Ovary (tissue), 9 donors: ENCODE results near the gene SEMA3G. TPM values are rescaled to one million over a fixed set of nuclear protein-coding genes. Genes with fewer than 3 reads are reported as not detected.

Experiments used
- DNase-seq, 5 donors: peaks; one replicate each; pipeline ENCODE4 v3.0.0-alpha.2; 2019 to 2020
- H3K27ac ChIP-seq, 2 donors: fragments of 200-600 bp; one replicate each; pipeline versions ENCODE4 v1.5.1 to v1.8.0; 2019 to 2022
- H3K27me3 ChIP-seq: fragments of 200-600 bp; one replicate; pipeline ENCODE4 v1.8.0; 2022
- H3K36me3 ChIP-seq: fragments of 200-600 bp; sonication (generic); one replicate; pipeline ENCODE4 v1.5.1; 2019
- H3K4me1 ChIP-seq: one replicate; pipeline ENCODE4 v1.8.1; 2013; ENCODE audit warnings: mild to moderate bottlenecking, moderate library complexity; ENCODE audit not compliant: insufficient read depth
- H3K4me3 ChIP-seq: fragments of 200-600 bp; sonication (generic); one replicate; pipeline ENCODE4 v1.5.1; 2017
- H3K9me3 ChIP-seq, 2 donors: fragments of 200-600 bp in 1 of 2; sonication (generic) in 1 of 2; one replicate each; pipeline versions ENCODE4 v1.5.1 to v1.8.1; 2013 to 2019; ENCODE audit warnings: mild to moderate bottlenecking in 1 of 2, moderate library complexity in 1 of 2
- EP300 ChIP-seq: sonication (generic); formaldehyde crosslinking; IDR thresholded peaks from one replicate; pipeline ENCODE4 v1.6.1; 2017; ENCODE audit warnings: antibody characterized with exemption
- POLR2A ChIP-seq: fragments of 450-650 bp; IDR thresholded peaks from one replicate; pipeline ENCODE4 v1.6.1; 2017; ENCODE audit warnings: antibody characterized with exemption, mild to moderate bottlenecking, moderate library complexity
- WGBS, 3 donors: extraction: QIAGEN DNeasy Blood & Tissue Kit in 1 of 3; methylation state at CpG; one replicate each; pipeline versions ENCODE4 v1.1.5 to v1.1.7; 2013 to 2017; 5-methylcytosine and 5-hydroxymethylcytosine counted together
- intact Hi-C, 4 donors: fragments of 100-400 bp; cut with DNase I; formaldehyde crosslinking; loops; one replicate each; pipeline versions ENCODE4 v1.11.0 to v1.15.1; 2022 to 2023
- polyA plus RNA-seq, 2 donors: library from polyadenylated mRNA; stranded (reverse); fragments of 200-250 nt in 1 of 2; fragments of 350-450 nt in 1 of 2; fragmentation: Illumina TruSeq in 1 of 2; extraction: RNeasy Lipid Tissue Mini Kit (QIAGEN cat#74804) in 1 of 2; gene quantifications; one replicate each; pipeline ENCODE4 v1.2.3, GENCODE V29; 2013 to 2014
- total RNA-seq, 7 donors: library from RNA; depleted of rRNA in 2 of 7; stranded (reverse); fragments of >200 nt in 2 of 7; fragmentation: NEBNext Ultra II Directional in 3 of 7; extraction: Animal tissue kit (Norgen Biotek cat#: 25700) in 3 of 7; gene quantifications; one replicate each; pipeline versions ENCODE4 v1.1.0 to v1.2.4, GENCODE V29; 2016 to 2023
- TF ChIP-seq, protein P1 (sequence below), 3 donors: fragments of 450-650 bp in 2 of 3; fragments of 200-600 bp in 1 of 3; IDR thresholded peaks; one replicate each; pipeline versions ENCODE4 v1.5.1 to v1.8.0; 2016 to 2022; ENCODE audit warnings: antibody characterized with exemption in 3 of 3, mild to moderate bottlenecking in 1 of 3
- donor health status: DM: no; HTN: no; CAD: no; lungs with moderate emphysema.
- donor health status: DM: no; HTN: no; CAD: no.
- donor health status: Bipolar disorder and iron deficiency.
- donor health status: DM: yes; HTN: yes; CAD: no.
- donor health status: DM: no; HTN: no; CAD: no.
- donor health status: DM: yes; HTN: yes; CAD: no.

Gene SEMA3G
- total and polyA plus RNA-seq, 9 donors: 1.5 to 12.3 (median 4.6) TPM

DNA sequence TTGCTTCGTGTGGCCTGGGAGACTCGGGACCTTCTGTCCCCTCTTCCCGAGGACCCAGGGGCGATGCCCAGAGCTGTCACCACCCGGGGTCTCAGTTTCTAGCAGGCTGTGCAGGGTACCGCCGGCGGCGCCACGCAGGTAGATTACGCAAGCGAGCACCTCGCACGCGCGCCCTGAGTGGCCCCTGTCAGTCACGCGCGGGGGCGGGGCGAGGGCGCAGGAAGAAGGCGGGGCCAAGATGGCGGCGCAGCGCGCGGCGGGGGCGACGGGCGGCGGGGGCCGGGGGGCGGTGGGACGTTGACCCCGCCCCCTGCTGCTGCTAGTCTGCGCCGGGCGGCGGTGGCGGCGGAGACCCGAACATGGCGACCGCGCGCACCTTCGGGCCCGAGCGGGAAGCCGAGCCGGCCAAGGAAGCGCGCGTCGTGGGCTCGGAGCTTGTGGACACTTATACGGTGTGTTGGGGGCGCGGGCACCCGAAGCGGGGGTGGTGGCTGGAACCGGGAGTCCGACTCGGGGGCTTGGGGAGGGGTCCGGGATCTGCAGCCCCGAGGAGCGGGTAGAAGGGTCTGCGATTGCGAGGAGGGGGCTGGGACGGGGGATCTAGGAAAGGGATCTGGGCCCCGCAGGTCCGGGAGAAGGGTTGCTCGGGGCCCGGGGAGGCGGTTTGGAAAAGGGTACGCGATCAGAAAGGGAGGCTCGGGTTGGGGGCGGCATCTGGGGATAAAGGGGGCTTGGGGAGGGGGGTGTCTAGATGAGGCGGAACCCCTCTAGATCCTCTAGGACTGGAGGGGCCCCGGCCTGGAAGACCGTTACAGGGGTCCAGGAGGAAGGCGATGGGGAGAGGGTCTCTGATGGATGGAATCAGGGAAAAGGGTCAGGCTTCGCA lies 10.6 kb upstream of the SEMA3G start, which contains the start of gene NISCH:
TSS of gene NISCH (plus strand) at position 322 of the 886 bp plus-strand sequence. CDS start at position 360, 38 bp downstream.
- peaks cover 11% of the 10 kb centered on the region for H3K4me1 ChIP-seq
- H3K9me3 ChIP-seq: no peaks in the 10 kb centered on the region
- peak; percentile 79 to 91 (median 89) for DNase-seq
- peak within 1 kb of the TSS; percentile 75 for H3K4me3 ChIP-seq
- intact Hi-C loops: no loop called here
- TF ChIP-seq, protein P1, sequence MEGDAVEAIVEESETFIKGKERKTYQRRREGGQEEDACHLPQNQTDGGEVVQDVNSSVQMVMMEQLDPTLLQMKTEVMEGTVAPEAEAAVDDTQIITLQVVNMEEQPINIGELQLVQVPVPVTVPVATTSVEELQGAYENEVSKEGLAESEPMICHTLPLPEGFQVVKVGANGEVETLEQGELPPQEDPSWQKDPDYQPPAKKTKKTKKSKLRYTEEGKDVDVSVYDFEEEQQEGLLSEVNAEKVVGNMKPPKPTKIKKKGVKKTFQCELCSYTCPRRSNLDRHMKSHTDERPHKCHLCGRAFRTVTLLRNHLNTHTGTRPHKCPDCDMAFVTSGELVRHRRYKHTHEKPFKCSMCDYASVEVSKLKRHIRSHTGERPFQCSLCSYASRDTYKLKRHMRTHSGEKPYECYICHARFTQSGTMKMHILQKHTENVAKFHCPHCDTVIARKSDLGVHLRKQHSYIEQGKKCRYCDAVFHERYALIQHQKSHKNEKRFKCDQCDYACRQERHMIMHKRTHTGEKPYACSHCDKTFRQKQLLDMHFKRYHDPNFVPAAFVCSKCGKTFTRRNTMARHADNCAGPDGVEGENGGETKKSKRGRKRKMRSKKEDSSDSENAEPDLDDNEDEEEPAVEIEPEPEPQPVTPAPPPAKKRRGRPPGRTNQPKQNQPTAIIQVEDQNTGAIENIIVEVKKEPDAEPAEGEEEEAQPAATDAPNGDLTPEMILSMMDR (IDR thresholded peaks at IDR 0.05): no peak
- TF ChIP-seq POLR2A (peak; percentile 24), EP300 (no peak)
- no peaks in the 10 kb centered on the region for H3K27me3 ChIP-seq
- H3K36me3 ChIP-seq: no peaks in the 10 kb centered on the region
- H3K27ac ChIP-seq: peak within 1 kb of the TSS; percentile 87 to 88
- WGBS, 3 donors: 1 to 2% (median 1%) methylated on average over 39 to 82 of the region's 86 CpGs

DNA sequence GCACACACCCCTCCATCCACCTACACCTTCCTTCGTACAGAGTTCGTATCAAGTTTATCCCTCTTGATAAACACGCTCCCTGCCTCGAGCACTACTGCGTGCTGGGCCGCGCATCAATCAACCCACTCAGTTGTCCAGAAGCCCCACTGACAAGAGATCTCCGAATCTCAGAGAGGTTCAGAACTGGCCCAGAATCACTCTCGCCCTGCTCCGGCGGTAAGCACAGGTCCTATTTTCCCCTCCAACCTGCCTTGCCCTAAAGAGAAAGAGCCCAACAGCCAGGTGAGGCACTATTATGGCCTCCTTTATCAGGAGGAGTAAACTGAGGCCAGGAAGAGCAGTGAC lies 10.0 kb upstream of the SEMA3G start:
- H3K27me3 ChIP-seq: no peaks in the 10 kb centered on the region
- peak overlapping the region; percentile 75 for H3K4me3 ChIP-seq
- H3K9me3 ChIP-seq: no peaks in the 10 kb centered on the region
- intact Hi-C loops: loop anchor here in 1 of 4 donors (5.0 kb wide), 1 partner anchor 77 kb away; the partner anchor contains the start of gene NT5DC2
- DNase-seq: no peak
- 23 to 36% (median 28%) methylated on average over 11 of the region's 11 CpGs for WGBS, 3 donors
- peaks cover 12% of the 10 kb centered on the region for H3K4me1 ChIP-seq
- no peaks in the 10 kb centered on the region for H3K36me3 ChIP-seq
- TF ChIP-seq EP300 (no peak), POLR2A (no peak)
- TF ChIP-seq, protein P1 (IDR thresholded peaks at IDR 0.05): no peak
- peak overlapping the region; percentile 87 to 88 for H3K27ac ChIP-seq

DNA sequence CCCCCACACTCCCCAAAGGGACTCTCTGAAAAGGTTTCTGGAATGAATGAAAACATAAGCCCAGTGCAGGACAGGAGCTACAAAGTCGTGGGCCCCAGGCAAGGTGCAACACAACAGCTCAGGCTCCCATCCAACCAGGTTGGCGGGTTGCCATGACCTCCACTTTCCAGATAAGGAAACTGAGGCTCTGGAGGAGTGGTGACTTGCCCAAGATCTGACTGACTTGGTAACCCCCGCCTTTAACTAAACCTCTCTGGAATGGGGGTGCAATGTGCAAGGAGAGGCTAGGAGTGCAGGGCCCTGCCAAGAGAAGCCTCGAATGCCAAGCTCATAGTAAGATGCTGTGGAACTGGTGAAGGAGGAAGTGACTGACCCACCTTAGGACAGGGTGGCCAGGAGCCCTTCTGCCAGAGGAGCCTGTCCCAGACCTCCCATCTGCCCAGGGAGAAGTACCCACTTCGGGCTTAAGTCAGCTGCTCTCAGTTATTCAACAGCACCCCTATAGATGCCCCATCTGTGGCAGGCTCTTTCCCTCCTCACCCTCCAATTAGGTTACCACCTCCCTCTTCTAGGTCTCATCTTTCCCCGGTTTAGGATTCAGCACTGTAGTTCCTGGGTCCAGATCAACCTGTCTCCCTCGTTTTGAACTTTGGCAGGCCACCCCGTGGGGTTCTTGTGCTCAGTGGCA lies 9.5 kb upstream of the SEMA3G start:
- TF ChIP-seq POLR2A (no peak), EP300 (no peak)
- TF ChIP-seq, protein P1 (IDR thresholded peaks at IDR 0.05): no peak
- Histone ChIP-seq H3K27me3 (no peaks in the 10 kb centered on the region), H3K36me3 (no peaks in the 10 kb centered on the region), H3K27ac (peak overlapping the region in 1 of 2 donors; percentile 87), H3K4me3 (peak overlapping the region; percentile 75), H3K9me3 (no peaks in the 10 kb centered on the region), H3K4me1 (peaks cover 12% of the 10 kb centered on the region)
- intact Hi-C loops: loop anchor here in 1 of 4 donors (5.0 kb wide), 1 partner anchor 78 kb away; the partner anchor contains the start of gene NT5DC2
- DNase-seq: peak in 3 of 5 donors; percentile 58 to 62 (median 61)
- 37 to 47% (median 38%) methylated on average over 8 of the region's 8 CpGs for WGBS, 3 donors

DNA sequence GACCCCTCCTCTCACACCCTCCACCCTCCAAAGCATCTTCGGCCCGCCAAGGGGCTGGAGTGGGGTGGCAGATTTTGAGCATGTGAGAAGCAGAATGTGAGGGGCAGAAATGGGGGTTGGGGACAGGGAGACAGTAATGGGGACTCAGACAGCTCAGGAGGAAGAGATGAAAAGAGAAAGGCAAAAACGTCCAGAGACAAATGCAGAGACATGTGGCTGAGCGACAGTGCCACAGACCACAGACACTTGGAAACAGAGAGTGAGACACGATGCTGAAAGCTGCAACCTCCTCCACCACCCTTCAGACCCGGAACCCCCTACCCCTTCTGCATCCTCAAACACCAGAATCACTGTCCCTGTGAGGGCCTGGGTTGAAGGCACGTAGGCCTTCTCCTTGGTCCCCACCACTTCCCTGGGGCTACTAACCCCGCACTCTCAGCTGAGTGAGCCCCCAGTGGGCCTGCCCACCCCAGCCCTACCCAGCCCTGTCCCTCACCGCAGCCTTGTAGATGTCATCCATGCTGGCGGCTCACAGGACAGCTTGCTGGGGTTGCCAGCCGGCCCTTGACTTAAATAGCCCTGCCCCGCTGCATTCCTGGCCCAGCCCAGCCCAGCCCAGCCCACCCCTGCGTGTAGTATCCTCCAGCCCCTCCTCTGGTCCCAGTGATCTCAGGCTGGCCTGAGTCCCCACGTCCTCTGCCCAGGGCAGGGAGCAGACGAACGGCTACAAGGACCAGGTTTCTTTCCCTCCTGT lies 8.8 kb upstream of the SEMA3G start, which contains the start of gene TNNC1:
TSS of gene TNNC1 (minus strand) at position 546 of the 754 bp plus-strand sequence. CDS start at position 520, 26 bp downstream.
- intact Hi-C loops: loop anchor here in 1 of 4 donors (5.0 kb wide), 1 partner anchor 79 kb away; the partner anchor contains the start of gene NT5DC2
- DNase-seq: no peak
- H3K9me3 ChIP-seq: no peaks in the 10 kb centered on the region
- no peaks in the 10 kb centered on the region for H3K27me3 ChIP-seq
- 69 to 73% (median 70%) methylated on average over 15 to 16 of the region's 16 CpGs for WGBS, 3 donors
- H3K4me1 ChIP-seq: peaks cover 12% of the 10 kb centered on the region
- peak within 1 kb of the TSS in 1 of 2 donors; percentile 87 for H3K27ac ChIP-seq
- H3K36me3 ChIP-seq: no peaks in the 10 kb centered on the region
- TF ChIP-seq, protein P1 (IDR thresholded peaks at IDR 0.05): no peak
- TF ChIP-seq POLR2A: no peak
- H3K4me3 ChIP-seq: peak within 1 kb of the TSS; percentile 75
